LoVo (cell line): ENCODE results near the gene HYAL1.

Experiments
- DNase-seq: peaks from one replicate; pipeline ENCODE4 v3.0.0-alpha.2; 2016; ENCODE audit warnings: low spot score

The HYAL1 gene

GRCh38 chr3:50334339-50335075 lies 31.1 kb upstream of the HYAL1 start:
- no peak for DNase-seq

- DNase-seq = no peak
Observed at GRCh38 chr3:50333744-50334328, 30.5 kb upstream of the HYAL1 start.

- no peak for DNase-seq
Observed at GRCh38 chr3:50331364-50331907, 28.1 kb upstream of the HYAL1 start.

DNA sequence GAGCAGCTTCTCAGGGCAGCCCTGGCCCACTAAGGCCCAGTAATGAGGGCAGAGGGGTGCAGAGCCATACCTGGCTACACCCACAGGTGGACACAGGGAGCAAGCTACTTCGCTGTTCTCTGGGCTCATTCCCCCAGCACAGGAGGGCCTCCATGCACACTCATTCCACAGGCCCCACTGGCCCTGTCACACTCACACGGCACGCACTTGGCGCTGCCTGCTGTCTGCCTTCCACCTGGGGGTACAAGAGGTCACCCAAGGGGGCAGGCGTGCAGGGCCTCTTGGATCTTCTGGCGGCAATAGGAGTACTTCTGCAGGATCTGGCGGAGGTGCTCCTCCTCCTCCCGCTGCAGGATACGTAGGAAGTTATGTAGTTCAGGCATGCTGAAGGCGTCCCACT lies 27.0 kb upstream of the HYAL1 start:
- DNase-seq = no peak

- DNase-seq = peak; percentile 97
Observed at GRCh38 chr3:50327943-50328691, 24.7 kb upstream of the HYAL1 start, which contains the start of gene TUSC2. Gene TUSC2, minus strand, starts transcription at chr3:50328223. Its CDS starts 124 bp downstream, at chr3:50328099.

GRCh38 chr3:50327129-50327528 lies 23.8 kb upstream of the HYAL1 start:
- DNase-seq = no peak

DNA sequence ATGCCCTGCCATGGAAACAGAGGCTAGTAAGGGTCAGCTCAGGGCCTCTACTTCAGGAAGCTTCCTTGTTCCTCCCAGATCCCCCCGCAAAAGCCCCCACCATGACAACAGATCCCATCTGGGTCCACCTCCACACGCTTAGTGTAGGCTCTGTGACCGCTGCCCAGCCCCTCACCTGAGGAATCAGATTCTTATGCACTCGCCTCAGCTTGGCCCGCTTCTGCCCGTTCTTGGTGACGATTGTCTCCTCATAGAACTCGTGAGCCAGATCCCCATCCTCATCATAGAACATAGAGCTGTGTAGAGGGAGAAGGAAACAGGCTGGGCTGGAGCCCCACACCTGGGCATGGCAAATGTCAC lies 22.8 kb upstream of the HYAL1 start:
- no peak for DNase-seq

- DNase-seq = no peak
Observed at GRCh38 chr3:50325497-50326181, 22.3 kb upstream of the HYAL1 start.

- DNase-seq = no peak
Observed at GRCh38 chr3:50325113-50325480, 21.7 kb upstream of the HYAL1 start.

DNA sequence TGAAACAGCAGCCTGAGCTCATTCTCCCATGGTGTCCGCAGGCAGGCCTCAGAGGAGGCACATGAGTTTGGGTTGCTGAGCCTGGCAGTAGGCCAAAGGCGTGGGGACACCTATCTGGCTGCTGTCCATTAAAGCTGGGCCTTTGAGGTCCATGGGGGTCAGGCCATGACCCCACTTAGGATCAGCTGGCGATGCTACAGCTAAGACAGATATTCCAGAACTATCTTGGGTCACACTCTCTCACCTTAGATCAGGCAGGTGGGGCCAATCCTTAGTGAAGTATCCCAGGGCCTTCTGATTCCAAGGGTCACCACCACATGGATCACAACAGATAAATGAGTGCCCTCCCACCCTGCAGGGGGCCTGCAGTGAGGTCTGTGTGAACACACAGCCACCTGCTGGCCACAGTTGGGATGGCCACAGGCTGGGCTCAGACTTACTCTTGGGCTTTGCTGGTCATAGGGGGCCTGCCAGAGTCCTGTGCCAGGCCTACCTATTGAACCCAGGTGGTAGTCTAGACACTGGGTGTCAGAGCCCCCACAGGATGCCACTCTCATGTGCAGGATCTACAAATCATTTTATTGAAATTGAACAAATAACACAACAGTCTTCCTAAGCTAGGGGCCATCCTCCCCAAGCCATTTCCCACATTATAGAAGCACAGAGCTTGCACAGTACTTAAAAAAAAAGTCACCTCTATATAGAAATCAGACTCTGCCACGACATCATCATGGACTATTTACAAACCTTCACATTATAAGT lies 21.2 kb upstream of the HYAL1 start:
- DNase-seq = peak; percentile 67

DNA sequence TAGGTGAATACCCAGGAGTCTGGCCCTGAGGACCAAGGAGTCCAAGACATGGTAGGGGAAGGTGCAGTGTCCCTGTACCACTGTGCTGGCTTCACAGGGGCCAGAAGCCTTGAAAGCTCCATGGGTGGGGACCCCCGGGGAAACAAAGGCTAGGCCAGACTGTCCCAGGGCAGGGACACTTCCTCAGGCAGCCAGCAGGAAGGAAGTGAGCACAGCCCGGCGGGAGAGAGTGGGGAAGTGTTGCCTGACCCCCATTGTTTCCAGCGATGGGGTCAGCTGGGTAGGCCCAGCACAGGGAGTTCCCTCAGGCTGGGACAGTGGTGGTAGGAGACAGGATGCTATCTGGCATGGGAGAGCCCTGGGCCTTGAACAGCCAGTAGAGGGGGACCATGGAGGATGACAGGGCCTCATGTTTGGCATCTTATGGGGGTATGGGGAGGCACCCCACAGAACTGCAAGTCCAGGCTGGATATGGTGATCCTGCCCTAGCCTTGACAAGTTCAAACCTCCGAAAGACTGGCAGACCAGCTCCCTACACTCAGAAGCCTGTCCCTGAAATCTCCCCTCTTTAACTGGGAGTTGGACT lies 20.3 kb upstream of the HYAL1 start:
- no peak for DNase-seq

GRCh38 chr3:50323092-50323600 lies 19.8 kb upstream of the HYAL1 start:
- no peak for DNase-seq

DNA sequence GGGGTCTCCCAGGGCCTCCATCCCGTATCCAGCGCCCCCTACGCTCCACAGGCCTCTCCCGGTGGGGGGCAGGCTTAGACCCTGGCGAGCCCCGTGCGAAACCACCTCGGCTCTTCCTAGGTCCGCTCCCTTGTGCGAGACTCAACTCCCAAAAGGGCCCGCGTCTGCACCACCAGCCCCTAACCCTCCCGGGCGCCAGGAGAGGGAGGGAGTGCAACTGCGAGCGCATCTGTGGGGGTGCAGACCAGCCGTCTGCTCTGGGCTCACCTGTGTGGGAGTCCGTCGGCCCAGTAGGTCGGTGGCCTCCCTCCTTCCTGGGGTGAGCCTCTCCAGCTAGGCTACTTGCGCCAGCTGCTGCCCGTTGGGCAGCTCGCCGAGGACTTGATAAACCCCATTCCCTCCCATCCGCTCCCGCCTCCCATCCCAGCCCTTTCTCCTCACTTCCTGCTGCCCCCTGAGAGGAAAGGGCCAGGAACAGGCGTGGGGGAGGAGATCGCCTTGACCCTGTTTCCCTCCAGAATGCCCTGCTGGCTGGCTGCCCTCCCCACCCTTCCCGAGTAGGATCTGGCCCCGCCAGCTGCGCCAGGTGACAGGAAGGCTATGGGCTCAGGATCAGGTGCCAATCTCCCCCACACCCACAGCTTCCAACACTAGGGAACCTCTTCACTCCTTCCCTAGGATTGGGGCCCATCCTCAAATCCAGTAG lies 19.2 kb upstream of the HYAL1 start, which contains the start of gene HYAL2:
HYAL2 (minus strand) TSS at position 360 of the 706 bp plus-strand sequence. CDS start 2,256 bp downstream, outside the sequence.
- DNase-seq = no peak

GRCh38 chr3:50322115-50322385 lies 18.7 kb upstream of the HYAL1 start:
- no peak for DNase-seq

- DNase-seq = peak; percentile 90
Observed at GRCh38 chr3:50321336-50322114, 18.2 kb upstream of the HYAL1 start.

- DNase-seq = peak; percentile 57
Observed at GRCh38 chr3:50320853-50321335, 17.5 kb upstream of the HYAL1 start.

DNA sequence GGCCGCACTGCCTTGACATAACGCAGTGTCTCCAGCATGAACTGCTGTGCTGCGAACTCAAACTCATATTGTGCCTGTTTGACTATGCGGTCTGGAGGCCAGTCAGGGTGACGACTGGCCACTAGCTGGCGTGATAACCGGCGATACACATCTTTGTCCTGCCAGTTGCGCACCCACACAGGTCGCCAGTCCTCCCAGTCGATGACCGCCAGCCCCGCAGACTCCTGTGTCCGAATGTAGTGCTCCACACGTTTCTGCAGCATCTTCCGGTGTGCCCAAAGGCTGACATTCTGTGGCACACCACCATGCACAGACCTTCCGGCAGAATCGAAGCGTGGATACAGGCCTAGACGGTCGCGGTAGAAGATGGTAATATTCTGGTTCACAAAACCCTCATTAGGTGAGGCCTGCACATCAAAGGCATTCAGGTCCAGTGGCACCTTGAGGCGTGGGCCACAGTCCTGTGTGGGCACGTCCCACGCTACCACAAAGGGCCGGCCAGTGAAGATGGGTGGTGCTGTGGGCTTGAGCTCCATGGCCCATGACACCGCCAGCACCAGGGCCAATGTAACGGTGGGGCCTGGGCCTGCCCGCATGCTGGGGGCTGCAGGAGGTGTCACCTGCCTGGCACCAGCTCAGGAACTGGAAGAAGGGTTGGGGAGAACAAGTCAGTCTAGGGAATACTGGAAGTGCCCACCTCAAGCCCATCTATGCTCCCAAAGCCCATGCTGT lies 16.7 kb upstream of the HYAL1 start:
- DNase-seq = no peak

- DNase-seq = no peak
Observed at GRCh38 chr3:50319181-50319893, 16.0 kb upstream of the HYAL1 start.
